PFSK-1 (cell line): ENCODE measurements around the gene RBBP4.

Experiments
- POLR2AphosphoS5 ChIP-seq: IDR thresholded peaks from 2 replicates; pipeline ENCODE4 v1.6.1; 2012; ENCODE audit warnings: low read depth, mild to moderate bottlenecking, control low read depth, low read length, moderate library complexity
- REST ChIP-seq, 2 experiments: IDR thresholded peaks; 2 replicates each; pipeline versions ENCODE4 v1.6.1 to v1.8.0; 2011 to 2012; ENCODE audit warnings: low read depth in 2 of 2, low read length in 2 of 2, control low read depth in 1 of 2, inconsistent platforms in 1 of 2, mild to moderate bottlenecking in 1 of 2, moderate library complexity in 1 of 2; ENCODE audit not compliant: insufficient read depth in 1 of 2
- SIN3A ChIP-seq: IDR thresholded peaks from 2 replicates; pipeline ENCODE4 v1.6.1; 2012; ENCODE audit warnings: mild to moderate bottlenecking, low read length, moderate library complexity, borderline replicate concordance; ENCODE audit not compliant: insufficient read depth
- TAF1 ChIP-seq: IDR thresholded peaks from 2 replicates; pipeline ENCODE4 v1.6.1; 2012; ENCODE audit warnings: low read length, control low read depth, borderline replicate concordance; ENCODE audit not compliant: insufficient read depth

DNA sequence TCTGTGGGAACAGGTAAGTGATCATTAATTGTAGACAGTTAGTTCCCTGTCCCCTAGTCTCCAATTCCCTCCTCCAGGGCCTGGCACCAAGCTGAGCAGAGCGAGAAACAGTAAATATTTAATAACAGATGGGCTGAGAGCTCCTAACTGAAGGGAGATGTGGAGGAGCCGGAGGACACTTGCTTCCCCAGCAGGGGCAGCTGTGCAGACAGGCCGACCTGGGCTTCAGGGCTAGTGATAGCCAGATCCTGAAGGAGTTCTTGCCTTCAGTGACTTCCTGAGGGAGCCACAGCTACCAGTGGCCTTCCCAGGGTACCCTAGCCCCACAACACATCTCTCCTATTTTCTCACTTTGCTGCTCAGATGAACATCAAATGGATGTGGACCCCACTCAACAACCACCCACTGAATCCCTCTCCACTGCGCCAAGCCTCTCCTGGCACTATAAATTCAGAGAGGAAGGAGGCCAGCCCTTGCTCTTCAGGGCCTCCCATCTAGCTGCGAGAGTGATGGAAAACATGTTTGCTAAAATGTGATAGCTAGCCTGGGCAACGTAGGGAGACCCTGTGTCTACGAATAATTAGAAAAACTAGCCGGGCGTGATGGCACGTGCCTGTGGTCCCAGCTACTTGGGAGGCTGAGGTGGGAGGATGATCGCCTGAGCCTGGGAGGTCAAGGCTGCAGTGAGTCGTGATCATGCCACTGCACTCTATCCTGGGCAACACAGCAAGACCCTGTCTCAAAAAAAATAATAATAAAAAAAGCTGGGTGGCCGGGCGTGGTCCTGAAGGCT, 78.4 kb downstream of the RBBP4 start:
- TF ChIP-seq REST (IDR thresholded peaks at IDR 0.05; ENCODE audit: insufficient read depth in 1 of 2, low read depth in 2 of 2, low read length in 2 of 2) (no peak), POLR2AphosphoS5 (no peak), TAF1 (no peak), SIN3A (no peak)
